NOMO-1 treated with DMSO at 0.1 percent for 48 hours (cell line): ENCODE results near the gene CELA2A.
"Not testable (repeated sequence)": the region's sequence is repeated elsewhere in the genome, so short reads cannot be mapped to it uniquely, and the experiment has no call there.

Source experiments
- DNase-seq: peaks from one replicate; lab custom pipeline; 2025; ENCODE audit not compliant: unreplicated experiment; lab: John Stamatoyannopoulos, UW

The CELA2A gene

GRCh38 chr1:15466955-15467625 is 10.6 kb downstream of the CELA2A start:
- DNase-seq: not testable (repeated sequence)

- DNase-seq: no peak
Measured at GRCh38 chr1:15468145-15468544, 11.6 kb downstream of the CELA2A start.

GRCh38 chr1:15469361-15469760 is 12.8 kb downstream of the CELA2A start:
- DNase-seq: no peak

- not testable (repeated sequence) for DNase-seq
Measured at GRCh38 chr1:15469821-15470448, 13.4 kb downstream of the CELA2A start.

- not testable (repeated sequence) for DNase-seq
Measured at GRCh38 chr1:15471067-15471466, 14.5 kb downstream of the CELA2A start.

- not testable (repeated sequence) for DNase-seq
Measured at GRCh38 chr1:15471723-15472122, 15.2 kb downstream of the CELA2A start.

GRCh38 chr1:15472587-15472986 is 16.1 kb downstream of the CELA2A start:
- DNase-seq: no peak

GRCh38 chr1:15475752-15476314 is 19.3 kb downstream of the CELA2A start, which contains the start of gene CELA2B:
CELA2B (plus strand) TSS chr1:15476104; CDS start chr1:15476126, 22 bp downstream.
- no peak for DNase-seq

- DNase-seq: no peak
Measured at GRCh38 chr1:15476927-15477326, 20.4 kb downstream of the CELA2A start.

- no peak for DNase-seq
Measured at GRCh38 chr1:15477646-15478212, 21.2 kb downstream of the CELA2A start.

GRCh38 chr1:15479654-15480347 is 23.3 kb downstream of the CELA2A start:
- DNase-seq: no peak

GRCh38 chr1:15482455-15482854 is 25.9 kb downstream of the CELA2A start:
- not testable (repeated sequence) for DNase-seq

GRCh38 chr1:15482983-15483543 is 26.5 kb downstream of the CELA2A start:
- not testable (repeated sequence) for DNase-seq

GRCh38 chr1:15483971-15484370 is 27.4 kb downstream of the CELA2A start:
- DNase-seq: no peak

- not testable (repeated sequence) for DNase-seq
Measured at GRCh38 chr1:15484443-15484842, 27.9 kb downstream of the CELA2A start.

GRCh38 chr1:15485636-15486035 is 29.1 kb downstream of the CELA2A start:
- no peak for DNase-seq

GRCh38 chr1:15486844-15487610 is 30.5 kb downstream of the CELA2A start:
- DNase-seq: not testable (repeated sequence)

- no peak for DNase-seq
Measured at GRCh38 chr1:15488371-15488770, 31.8 kb downstream of the CELA2A start.

GRCh38 chr1:15489052-15489736 is 32.7 kb downstream of the CELA2A start:
- no peak for DNase-seq

GRCh38 chr1:15491010-15491409 is 34.5 kb downstream of the CELA2A start:
- DNase-seq: not testable (repeated sequence)
